ENCODE measurements around the gene CRISP2. TPM values are rescaled to one million over a fixed set of nuclear protein-coding genes. Genes with fewer than 3 reads are reported as not detected.

The CRISP2 gene
- total RNA-seq, 3 donors from 2014 or later: 0.33 TPM; not detected in 2

DNA sequence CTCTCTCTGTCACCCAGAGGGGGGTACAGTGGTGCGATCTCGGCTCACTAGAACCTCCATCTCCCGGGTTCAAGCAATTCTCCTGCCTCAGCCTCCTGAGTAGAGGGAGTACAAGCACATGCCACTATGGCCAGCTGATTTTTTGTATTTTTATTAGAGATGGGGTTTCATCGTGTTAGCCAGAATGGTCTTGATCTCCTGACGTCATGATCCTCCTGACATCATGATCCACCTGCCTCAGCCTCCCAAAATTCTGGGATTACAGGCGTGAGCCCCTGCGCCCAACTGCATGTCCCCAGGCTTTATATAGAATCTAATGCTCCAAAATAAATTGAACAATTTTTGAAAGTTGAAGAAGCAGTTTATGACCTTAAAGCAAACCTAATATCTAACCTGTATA, 7.0 kb upstream of the CRISP2 start:
- Histone ChIP-seq H3K4me3 (no peak overlapping the region), H3K27ac (no peak overlapping the region), H3K27me3 (no peaks in the 10 kb centered on the region), H3K9me3 (no peaks in the 10 kb centered on the region), H3K4me1 (no peaks in the 10 kb centered on the region), H3K36me3 (no peaks in the 10 kb centered on the region)
- TF ChIP-seq POLR2A (IDR thresholded peaks at IDR 0.05) (no peak), CTCF (IDR thresholded peaks at IDR 0.05) (no peak), POLR2AphosphoS5 (IDR thresholded peaks at IDR 0.05) (no peak)
- intact Hi-C loops (cut with DNase I; ENCODE audit: low total_unique reads): no loop called here
- no peak for DNase-seq (ENCODE audit: low spot score in 2 of 2)

DNA sequence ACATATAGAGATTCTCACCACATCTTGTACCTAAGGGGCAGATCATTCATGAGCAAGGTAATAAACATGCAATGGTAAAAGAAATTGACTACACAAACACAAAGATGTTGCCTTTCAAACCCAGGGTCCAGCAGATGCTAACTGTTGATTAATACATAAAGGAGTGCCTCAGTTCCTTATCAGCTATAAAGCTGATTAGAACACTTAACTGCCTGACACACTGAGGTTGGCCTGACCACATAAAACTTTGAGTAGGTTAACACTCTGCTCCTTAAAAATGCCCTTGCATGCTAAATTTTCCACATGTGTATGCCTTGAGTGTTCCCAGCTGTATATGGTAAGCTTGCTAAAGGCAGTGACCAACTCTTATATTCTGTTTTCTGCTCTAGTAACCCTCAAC, 14.9 kb downstream of the CRISP2 start:
- Histone ChIP-seq H3K4me3 (no peak overlapping the region), H3K27me3 (no peaks in the 10 kb centered on the region), H3K9me3 (peaks cover 8 to 16% of the 10 kb centered on the region in 2 donors), H3K36me3 (no peaks in the 10 kb centered on the region), H3K27ac (no peak overlapping the region), H3K4me1 (no peaks in the 10 kb centered on the region)
- no peak for TF ChIP-seq POLR2AphosphoS5 (IDR thresholded peaks at IDR 0.05)
- TF ChIP-seq POLR2A (IDR thresholded peaks at IDR 0.05): no peak
- TF ChIP-seq CTCF (IDR thresholded peaks at IDR 0.05): no peak
- intact Hi-C loops (cut with DNase I; ENCODE audit: low total_unique reads): no loop called here
- no peak for DNase-seq (ENCODE audit: low spot score in 2 of 2)

- Histone ChIP-seq H3K36me3 (no peaks in the 10 kb centered on the region), H3K4me3 (no peak overlapping the region), H3K27ac (no peak overlapping the region), H3K27me3 (no peaks in the 10 kb centered on the region), H3K4me1 (no peaks in the 10 kb centered on the region), H3K9me3 (peaks cover 11 to 16% of the 10 kb centered on the region in 2 donors)
- no peak for DNase-seq (ENCODE audit: low spot score in 2 of 2)
- TF ChIP-seq CTCF (IDR thresholded peaks at IDR 0.05): no peak
- no peak for TF ChIP-seq POLR2A (IDR thresholded peaks at IDR 0.05)
- no peak for TF ChIP-seq POLR2AphosphoS5 (IDR thresholded peaks at IDR 0.05)
- intact Hi-C loops (cut with DNase I; ENCODE audit: low total_unique reads): no loop called here
These were observed 19.8 kb downstream of the CRISP2 start for GRCh38 chr6:49693512-49693911.

- Histone ChIP-seq H3K36me3 (no peaks in the 10 kb centered on the region), H3K9me3 (peaks cover 11 to 16% of the 10 kb centered on the region in 2 donors), H3K4me3 (no peak overlapping the region), H3K27ac (no peak overlapping the region), H3K4me1 (no peaks in the 10 kb centered on the region), H3K27me3 (no peaks in the 10 kb centered on the region)
- intact Hi-C loops (cut with DNase I; ENCODE audit: low total_unique reads): no loop called here
- TF ChIP-seq POLR2A (IDR thresholded peaks at IDR 0.05) (no peak), POLR2AphosphoS5 (IDR thresholded peaks at IDR 0.05) (no peak), CTCF (IDR thresholded peaks at IDR 0.05) (no peak)
- no peak for DNase-seq (ENCODE audit: low spot score in 2 of 2)
These were observed 20.8 kb downstream of the CRISP2 start for GRCh38 chr6:49692534-49692933.

GRCh38 chr6:49676671-49677281, 36.6 kb downstream of the CRISP2 start:
- H3K27ac ChIP-seq: no peak overlapping the region
- intact Hi-C loops (cut with DNase I; ENCODE audit: low total_unique reads): no loop called here
- no peaks in the 10 kb centered on the region for H3K27me3 ChIP-seq
- no peaks in the 10 kb centered on the region for H3K36me3 ChIP-seq
- H3K4me1 ChIP-seq: no peaks in the 10 kb centered on the region
- TF ChIP-seq POLR2AphosphoS5 (IDR thresholded peaks at IDR 0.05) (no peak), POLR2A (IDR thresholded peaks at IDR 0.05) (no peak), CTCF (IDR thresholded peaks at IDR 0.05) (no peak)
- no peak overlapping the region for H3K4me3 ChIP-seq
- H3K9me3 ChIP-seq: peaks cover 0 to 4% of the 10 kb centered on the region in 2 donors
- DNase-seq (ENCODE audit: low spot score in 2 of 2): no peak

Measured in breast epithelium (tissue), 4 donors.